GM12878 (cell line): ENCODE measurements around the gene PAOX. TPM values are rescaled to one million over a fixed set of nuclear protein-coding genes. Genes with fewer than 3 reads are reported as not detected.
A peak's percentile ranks its signal among the peaks of the same experiment; 100 is the strongest.

Experiments
- ATAC-seq: fragments of 200-7000 bp; cut with Tn5 transposase; 3 replicates; pipeline ENCODE4 v1.9.1; 2020; ENCODE audit warnings: mild to moderate bottlenecking, moderate library complexity
- BruUV-seq: library from RNA; stranded (reverse); fragments of 400-500 nt; replicated peaks from 2 replicates; lab custom pipeline; 2021; lab: Mats Ljungman, UMichigan
- CTCF ChIA-PET: fragments of 300-600 bp; sonication (Branson Sonifier 250); formaldehyde crosslinking; extraction: SDS; loops from one replicate; lab custom pipeline; 2021; ENCODE audit warnings: inconsistent platforms; lab: Yijun Ruan, JAX
- POLR2A ChIA-PET: fragments of 350-600 bp; formaldehyde crosslinking; extraction: SDS; loops from one replicate; lab custom pipeline; 2021; ENCODE audit warnings: inconsistent platforms; lab: Charles Lee
- RAD21 ChIA-PET: fragments of 300-600 bp; sonication (Branson Sonifier 250); formaldehyde crosslinking; loops from one replicate; lab custom pipeline; 2023; ENCODE audit warnings: antibody characterized with exemption; ENCODE audit not compliant: unreplicated experiment; lab: Charles Lee
- SMC1A ChIA-PET: fragments of 300-600 bp; sonication (Branson Sonifier 250); formaldehyde crosslinking; loops from one replicate; lab custom pipeline; 2023; ENCODE audit not compliant: unreplicated experiment, uncharacterized antibody; lab: Charles Lee
- DNase-seq: peaks from one replicate; pipeline ENCODE4 v3.0.0-alpha.2; 2011; ENCODE audit warnings: low read depth, low spot score
- FAIRE-seq: peaks from 3 replicates; lab custom pipeline; 2011; peaks lifted over from hg19 to GRCh38; lab: Jason Lieb, UNC
- H2AFZ ChIP-seq: 2 replicates; pipeline ENCODE4 v1.6.0; 2011; ENCODE audit warnings: low read depth, low read length, control low read depth; ENCODE audit not compliant: control insufficient read depth
- H3K27ac ChIP-seq: 2 replicates; pipeline ENCODE4 v1.5.1; 2011; ENCODE audit warnings: control low read depth; ENCODE audit not compliant: control insufficient read depth, insufficient read depth
- H3K27me3 ChIP-seq, 2 experiments: replicated peaks in 1 of 2; 2 replicates each; pipeline versions ENCODE4 v1.6.0 to v1.6.1; 2011; ENCODE audit warnings: low read length in 1 of 2; ENCODE audit not compliant: control insufficient read depth in 2 of 2, insufficient read depth in 2 of 2
- H3K36me3 ChIP-seq, 2 experiments: 2 replicates each; pipeline ENCODE4 v1.5.1; 2011; ENCODE audit warnings: low read length in 1 of 2; ENCODE audit not compliant: control insufficient read depth in 2 of 2, insufficient read depth in 2 of 2
- H3K4me1 ChIP-seq: 2 replicates; pipeline ENCODE4 v1.6.1; 2011; ENCODE audit warnings: mild to moderate bottlenecking, low read length, moderate library complexity, mixed read lengths; ENCODE audit not compliant: control insufficient read depth, insufficient read depth
- H3K4me2 ChIP-seq: 2 replicates; pipeline ENCODE4 v1.6.0; 2011; ENCODE audit warnings: control low read depth; ENCODE audit not compliant: control insufficient read depth, insufficient read depth
- H3K4me3 ChIP-seq: fragments of 200-600 bp; sonication (generic); 2 replicates; pipeline ENCODE4 v1.5.1; 2016
- H3K79me2 ChIP-seq: 2 replicates; pipeline ENCODE4 v1.6.0; 2011; ENCODE audit warnings: low read length; ENCODE audit not compliant: control insufficient read depth, insufficient read depth
- H3K9ac ChIP-seq: 2 replicates; pipeline ENCODE4 v1.8.0; 2011; ENCODE audit warnings: low read length, control low read depth, mixed read lengths; ENCODE audit not compliant: control insufficient read depth, insufficient read depth
- H3K9me3 ChIP-seq: replicated peaks from 3 replicates; pipeline ENCODE4 v1.5.1; 2011; ENCODE audit warnings: mild to moderate bottlenecking, low read length; ENCODE audit not compliant: control insufficient read depth, insufficient read depth
- H4K20me1 ChIP-seq: 2 replicates; pipeline ENCODE4 v1.6.0; 2011; ENCODE audit not compliant: control insufficient read depth, insufficient read depth
- RAD21 ChIP-seq: IDR thresholded peaks from 2 replicates; pipeline ENCODE4 v1.6.1; 2011; ENCODE audit warnings: mild to moderate bottlenecking, low read depth, low read length, moderate library complexity; ENCODE audit not compliant: insufficient read depth
- RAD51 ChIP-seq: fragments of 450-650 bp; IDR thresholded peaks from 2 replicates; pipeline ENCODE4 v1.6.1; 2016; ENCODE audit warnings: moderate library complexity, mild to moderate bottlenecking, inconsistent platforms
- SIX5 ChIP-seq: IDR thresholded peaks from 2 replicates; pipeline ENCODE4 v1.6.1; 2011; ENCODE audit warnings: mild to moderate bottlenecking, low read depth, low read length, moderate library complexity; ENCODE audit not compliant: severe bottlenecking
- SMC3 ChIP-seq: IDR thresholded peaks from 2 replicates; pipeline ENCODE4 v1.6.1; 2011; ENCODE audit warnings: low read length, improper control_type of control experiment, borderline replicate concordance
- SREBF2 ChIP-seq: IDR thresholded peaks from 2 replicates; pipeline ENCODE4 v1.6.1; 2012; ENCODE audit warnings: mild to moderate bottlenecking, low read length
- WGBS: methylation state at CpG from one replicate; pipeline ENCODE4 v1.1.6; 2016; ENCODE audit warnings: low lambda C conversion rate; ENCODE audit not compliant: insufficient replicate concordance, insufficient coverage; ENCODE audit errors: missing lambda C conversion rate; 5-methylcytosine and 5-hydroxymethylcytosine counted together
- in situ Hi-C: fragments of 300-500 bp; cut with MboI; formaldehyde crosslinking; loops from 9 replicates; pipeline ENCODE4 v1.14.3; 2018; ENCODE audit warnings: mixed read lengths
- intact Hi-C: fragments of 100-400 bp; cut with micrococcal nuclease; formaldehyde crosslinking; loops from one replicate; pipeline ENCODE4 v1.14.2; 2022; ENCODE audit not compliant: unreplicated experiment
- polyA plus RNA-seq, 11 experiments: library from polyadenylated mRNA; depleted of rRNA in 4 of 11; unstranded in 6 of 11; stranded (reverse) in 5 of 11; fragments of >200 nt; fragmentation: Nextera tagmentation in 4 of 11; fragmentation: Illumina TruSeq in 1 of 11; extraction: Ambion mirVana in 4 of 11; extraction: Trizol in 1 of 11; gene quantifications; 1 replicate in 1 of 11; 2 replicates in 10 of 11; pipeline versions ENCODE4 v1.2.1 to v1.2.3, GENCODE V29; 2011 to 2016; ENCODE audit warnings: inconsistent platforms in 2 of 11, missing spikeins in 2 of 11, low read depth in 1 of 11
- total RNA-seq, 4 experiments: library from RNA; depleted of rRNA in 3 of 4; stranded (reverse); fragments of >200 nt in 3 of 4; fragmentation: Illumina TruSeq in 1 of 4; extraction: Trizol in 1 of 4; gene quantifications; 2 replicates each; pipeline versions ENCODE4 v1.2.1 to v1.2.3, GENCODE V29; 2013 to 2021
- TF ChIP-seq, protein P1 (sequence below): IDR thresholded peaks from 2 replicates; pipeline ENCODE4 v1.6.1; 2011; ENCODE audit warnings: low read depth, low read length, improper control_type of control experiment, borderline replicate concordance
- TF ChIP-seq, protein P2 (sequence below): IDR thresholded peaks from 2 replicates; pipeline ENCODE4 v1.6.1; 2011; ENCODE audit warnings: low read depth, mild to moderate bottlenecking, low read length, moderate library complexity, borderline replicate concordance; ENCODE audit errors: extremely low read depth
- TF ChIP-seq, protein P3 (sequence below), 3 experiments: IDR thresholded peaks in 2 of 3; conservative IDR thresholded peaks in 1 of 3; 2 replicates each; pipeline ENCODE4 v1.5.1; 2011; ENCODE audit warnings: low read depth in 3 of 3, low read length in 3 of 3, mild to moderate bottlenecking in 3 of 3, control low read depth in 2 of 3, moderate library complexity in 2 of 3, inconsistent platforms in 1 of 3, mixed read lengths in 1 of 3; ENCODE audit not compliant: control insufficient read depth in 2 of 3, insufficient read depth in 1 of 3; ENCODE audit errors: extremely low read depth in 1 of 3
- TF ChIP-seq, protein P4 (sequence below): fragments of 450-650 bp; IDR thresholded peaks from 2 replicates; pipeline ENCODE4 v1.6.1; 2014; ENCODE audit warnings: mild to moderate bottlenecking
- TF ChIP-seq, protein P5 (sequence below): IDR thresholded peaks from 2 replicates; pipeline ENCODE4 v1.6.1; 2011; ENCODE audit warnings: borderline replicate concordance, low read depth, mild to moderate bottlenecking, moderate library complexity, mixed read lengths, low read length; ENCODE audit not compliant: insufficient read depth; ENCODE audit errors: extremely low read length

PAOX gene
- total and polyA plus RNA-seq, 10 of the 15 experiments (the other 5 are each of a cell fraction or from before 2014, with no cell fraction given) = 1.2 to 22.2 (median 10.5) TPM

DNA sequence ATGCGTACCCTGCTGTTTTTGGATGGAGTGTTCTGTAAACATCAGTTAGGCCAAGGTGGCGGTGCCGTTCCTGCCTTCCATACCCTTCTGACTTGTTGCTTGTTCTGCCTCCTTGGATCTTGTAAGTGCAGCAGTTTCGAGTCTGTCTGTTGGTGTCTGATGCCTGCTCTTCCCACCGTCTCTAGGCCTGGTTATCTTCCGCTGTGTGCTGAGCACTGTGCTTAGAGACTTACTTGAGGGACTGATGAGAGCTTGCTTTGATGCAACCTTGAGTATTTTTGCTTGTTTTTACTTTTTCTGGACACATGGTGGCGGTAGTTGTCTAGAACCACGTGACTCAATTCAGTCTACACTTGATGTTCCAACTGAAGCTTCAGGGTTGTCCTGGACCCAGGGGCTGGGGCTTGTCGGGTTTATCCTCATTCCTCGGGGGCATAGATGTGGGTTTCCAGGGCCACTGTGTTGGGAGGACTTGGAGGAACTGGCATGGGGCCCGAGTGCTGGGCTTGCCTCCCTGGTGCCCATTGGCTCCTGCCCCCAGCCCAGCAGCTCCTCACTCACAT is 59.7 kb downstream of the PAOX start:
- 19% methylated on average over 11 of the region's 11 CpGs for WGBS
- TF ChIP-seq RAD21 (peak; percentile 41), SREBF2 (no peak), RAD51 (peak; percentile 89), SMC3 (peak; percentile 23; the same call in 1 of the 2 replicates), SIX5 (no peak)
- TF ChIP-seq, protein P1, sequence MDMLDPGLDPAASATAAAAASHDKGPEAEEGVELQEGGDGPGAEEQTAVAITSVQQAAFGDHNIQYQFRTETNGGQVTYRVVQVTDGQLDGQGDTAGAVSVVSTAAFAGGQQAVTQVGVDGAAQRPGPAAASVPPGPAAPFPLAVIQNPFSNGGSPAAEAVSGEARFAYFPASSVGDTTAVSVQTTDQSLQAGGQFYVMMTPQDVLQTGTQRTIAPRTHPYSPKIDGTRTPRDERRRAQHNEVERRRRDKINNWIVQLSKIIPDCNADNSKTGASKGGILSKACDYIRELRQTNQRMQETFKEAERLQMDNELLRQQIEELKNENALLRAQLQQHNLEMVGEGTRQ = peak; percentile 63
- TF ChIP-seq, protein P2, sequence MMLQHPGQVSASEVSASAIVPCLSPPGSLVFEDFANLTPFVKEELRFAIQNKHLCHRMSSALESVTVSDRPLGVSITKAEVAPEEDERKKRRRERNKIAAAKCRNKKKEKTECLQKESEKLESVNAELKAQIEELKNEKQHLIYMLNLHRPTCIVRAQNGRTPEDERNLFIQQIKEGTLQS = peak; percentile 77; the same call in 1 of the 2 replicates
- TF ChIP-seq, protein P3, sequence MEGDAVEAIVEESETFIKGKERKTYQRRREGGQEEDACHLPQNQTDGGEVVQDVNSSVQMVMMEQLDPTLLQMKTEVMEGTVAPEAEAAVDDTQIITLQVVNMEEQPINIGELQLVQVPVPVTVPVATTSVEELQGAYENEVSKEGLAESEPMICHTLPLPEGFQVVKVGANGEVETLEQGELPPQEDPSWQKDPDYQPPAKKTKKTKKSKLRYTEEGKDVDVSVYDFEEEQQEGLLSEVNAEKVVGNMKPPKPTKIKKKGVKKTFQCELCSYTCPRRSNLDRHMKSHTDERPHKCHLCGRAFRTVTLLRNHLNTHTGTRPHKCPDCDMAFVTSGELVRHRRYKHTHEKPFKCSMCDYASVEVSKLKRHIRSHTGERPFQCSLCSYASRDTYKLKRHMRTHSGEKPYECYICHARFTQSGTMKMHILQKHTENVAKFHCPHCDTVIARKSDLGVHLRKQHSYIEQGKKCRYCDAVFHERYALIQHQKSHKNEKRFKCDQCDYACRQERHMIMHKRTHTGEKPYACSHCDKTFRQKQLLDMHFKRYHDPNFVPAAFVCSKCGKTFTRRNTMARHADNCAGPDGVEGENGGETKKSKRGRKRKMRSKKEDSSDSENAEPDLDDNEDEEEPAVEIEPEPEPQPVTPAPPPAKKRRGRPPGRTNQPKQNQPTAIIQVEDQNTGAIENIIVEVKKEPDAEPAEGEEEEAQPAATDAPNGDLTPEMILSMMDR (IDR thresholded peaks at IDR 0.05 in 2 of 3, conservative IDR thresholded peaks at IDR 0.05 in 1 of 3; ENCODE audit: control insufficient read depth in 2 of 3, extremely low read depth in 1 of 3, insufficient read depth in 1 of 3, low read depth in 3 of 3, low read length in 3 of 3) = peak; percentile 40 to 58 (median 43); a peak in 5 of 6 replicates
- TF ChIP-seq, protein P4, sequence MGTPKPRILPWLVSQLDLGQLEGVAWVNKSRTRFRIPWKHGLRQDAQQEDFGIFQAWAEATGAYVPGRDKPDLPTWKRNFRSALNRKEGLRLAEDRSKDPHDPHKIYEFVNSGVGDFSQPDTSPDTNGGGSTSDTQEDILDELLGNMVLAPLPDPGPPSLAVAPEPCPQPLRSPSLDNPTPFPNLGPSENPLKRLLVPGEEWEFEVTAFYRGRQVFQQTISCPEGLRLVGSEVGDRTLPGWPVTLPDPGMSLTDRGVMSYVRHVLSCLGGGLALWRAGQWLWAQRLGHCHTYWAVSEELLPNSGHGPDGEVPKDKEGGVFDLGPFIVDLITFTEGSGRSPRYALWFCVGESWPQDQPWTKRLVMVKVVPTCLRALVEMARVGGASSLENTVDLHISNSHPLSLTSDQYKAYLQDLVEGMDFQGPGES = no peak
- TF ChIP-seq, protein P5, sequence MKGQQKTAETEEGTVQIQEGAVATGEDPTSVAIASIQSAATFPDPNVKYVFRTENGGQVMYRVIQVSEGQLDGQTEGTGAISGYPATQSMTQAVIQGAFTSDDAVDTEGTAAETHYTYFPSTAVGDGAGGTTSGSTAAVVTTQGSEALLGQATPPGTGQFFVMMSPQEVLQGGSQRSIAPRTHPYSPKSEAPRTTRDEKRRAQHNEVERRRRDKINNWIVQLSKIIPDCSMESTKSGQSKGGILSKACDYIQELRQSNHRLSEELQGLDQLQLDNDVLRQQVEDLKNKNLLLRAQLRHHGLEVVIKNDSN = peak; percentile 63
- peak; percentile 54 for FAIRE-seq
- Histone ChIP-seq H3K4me1 (no peaks in the 10 kb centered on the region), H3K27ac (no peak overlapping the region), H4K20me1 (no peaks in the 10 kb centered on the region), H2AFZ (no peak overlapping the region), H3K4me2 (no peak overlapping the region), H3K79me2 (no peaks in the 10 kb centered on the region), H3K4me3 (no peak overlapping the region), H3K27me3 (no peaks in the 10 kb centered on the region), H3K36me3 (no peaks in the 10 kb centered on the region), H3K9ac (no peak overlapping the region), H3K9me3 (no peaks in the 10 kb centered on the region; the same call in 2 of the 3 replicates)
- no TSS peak for BruUV-seq
- ChIA-PET POLR2A (no interaction called here), CTCF (interaction anchor here (0.7 to 3.6 kb wide), 18 partner anchors 14 to 214 kb away, joined by 3 to 36 read pairs (median 5); partner anchors contain the start of gene SCART1), RAD21 (interaction anchor here (0.8 to 2.6 kb wide), 3 partner anchors 59 to 109 kb away, joined by 3 to 12 read pairs (median 3); no protein-coding TSS in a partner anchor), SMC1A (interaction anchor here (0.7 to 1.5 kb wide), 6 partner anchors 59 to 169 kb away, joined by 3 read pairs; no protein-coding TSS in a partner anchor)
- in situ Hi-C loops = no loop called here
- intact Hi-C loops = loop anchor here (1.0 to 5.0 kb wide), 3 partner anchors 59 to 169 kb away; no protein-coding TSS in a partner anchor
- peak; percentile 16 for DNase-seq
- ATAC-seq = peak; percentile 90
